Central memory CD8-positive, alpha-beta T cell (primary cell): Measurements from ENCODE around the gene TCERG1.

Experiments
- ATAC-seq: fragments of 150-1000 bp; cut with Tn5 transposase; replicated peaks from 2 replicates; pipeline ENCODE4 v1.10.0; 2022; ENCODE audit warnings: mild to moderate bottlenecking, moderate FRiP score, moderate number of reproducible peaks; ENCODE audit not compliant: poor library complexity, severe bottlenecking; ENCODE audit errors: extremely low read depth
- DNase-seq, 2 donors: peaks; one replicate each; pipeline ENCODE4 v3.0.0; 2021; ENCODE audit warnings: low spot score in 2 of 2
- H3K27ac Mint-ChIP-seq: one replicate; pipeline ENCODE4 v1.8.0; 2022; ENCODE audit warnings: low read depth, mild to moderate bottlenecking, moderate library complexity, mixed read lengths
- H3K27me3 Mint-ChIP-seq: one replicate; pipeline ENCODE4 v1.8.0; 2022; ENCODE audit warnings: mixed read lengths
- H3K36me3 Mint-ChIP-seq: one replicate; pipeline ENCODE4 v1.8.0; 2022; ENCODE audit warnings: mild to moderate bottlenecking, moderate library complexity, mixed read lengths; ENCODE audit not compliant: insufficient read depth
- H3K4me1 Mint-ChIP-seq: one replicate; pipeline ENCODE4 v1.8.0; 2022; ENCODE audit warnings: mixed read lengths
- H3K4me3 Mint-ChIP-seq: one replicate; pipeline ENCODE4 v1.8.0; 2022; ENCODE audit warnings: mild to moderate bottlenecking, moderate library complexity, mixed read lengths
- H3K9me3 Mint-ChIP-seq: one replicate; pipeline ENCODE4 v1.8.0; 2022; ENCODE audit warnings: mixed read lengths

The TCERG1 gene

GRCh38 chr5:146513462-146513861 lies 66.3 kb downstream of the TCERG1 start:
- DNase-seq, result no peak
- H3K4me1 Mint-ChIP-seq, result no peaks in the 10 kb centered on the region
- no peak overlapping the region for H3K4me3 Mint-ChIP-seq
- ATAC-seq, result no peak
- no peaks in the 10 kb centered on the region for H3K27me3 Mint-ChIP-seq
- peaks cover 32% of the 10 kb centered on the region for H3K36me3 Mint-ChIP-seq
- no peaks in the 10 kb centered on the region for H3K9me3 Mint-ChIP-seq
- no peak overlapping the region for H3K27ac Mint-ChIP-seq

- Mint-ChIP-seq H3K4me3 (no peak overlapping the region), H3K4me1 (peaks cover 2% of the 10 kb centered on the region), H3K9me3 (no peaks in the 10 kb centered on the region), H3K36me3 (peaks cover 23% of the 10 kb centered on the region), H3K27ac (no peak overlapping the region), H3K27me3 (no peaks in the 10 kb centered on the region)
- DNase-seq, result no peak
- ATAC-seq, result no peak
Measured at GRCh38 chr5:146514575-146514974, 67.4 kb downstream of the TCERG1 start.

GRCh38 chr5:146515473-146516150 lies 68.5 kb downstream of the TCERG1 start:
- Mint-ChIP-seq H3K4me3 (no peak overlapping the region), H3K4me1 (peaks cover 4% of the 10 kb centered on the region), H3K27ac (no peak overlapping the region), H3K36me3 (peaks cover 15% of the 10 kb centered on the region), H3K27me3 (no peaks in the 10 kb centered on the region), H3K9me3 (no peaks in the 10 kb centered on the region)
- DNase-seq, result no peak
- ATAC-seq, result no peak

- DNase-seq, result no peak
- no peak within 1 kb of the TSS for H3K4me3 Mint-ChIP-seq
- no peak for ATAC-seq
- H3K4me1 Mint-ChIP-seq, result peaks cover 4% of the 10 kb centered on the region
- H3K27me3 Mint-ChIP-seq, result peaks cover 1% of the 10 kb centered on the region
- peaks cover 10% of the 10 kb centered on the region for H3K36me3 Mint-ChIP-seq
- no peaks in the 10 kb centered on the region for H3K9me3 Mint-ChIP-seq
- H3K27ac Mint-ChIP-seq, result no peak within 1 kb of the TSS
Measured at GRCh38 chr5:146516151-146516475, 69.0 kb downstream of the TCERG1 start, which contains the start of gene GPR151. GPR151 (minus strand) TSS chr5:146516190; CDS start chr5:146516113, 77 bp downstream.

GRCh38 chr5:146519554-146519953 lies 72.4 kb downstream of the TCERG1 start:
- no peak overlapping the region for H3K27ac Mint-ChIP-seq
- DNase-seq (no peak), ATAC-seq (no peak)
- H3K9me3 Mint-ChIP-seq, result no peaks in the 10 kb centered on the region
- H3K36me3 Mint-ChIP-seq, result no peaks in the 10 kb centered on the region
- H3K27me3 Mint-ChIP-seq, result peaks cover 25% of the 10 kb centered on the region
- peaks cover 4% of the 10 kb centered on the region for H3K4me1 Mint-ChIP-seq
- no peak overlapping the region for H3K4me3 Mint-ChIP-seq

- peaks cover 4% of the 10 kb centered on the region for H3K4me1 Mint-ChIP-seq
- H3K27ac Mint-ChIP-seq, result no peak overlapping the region
- no peak for DNase-seq
- no peaks in the 10 kb centered on the region for H3K9me3 Mint-ChIP-seq
- H3K27me3 Mint-ChIP-seq, result peaks cover 25% of the 10 kb centered on the region
- H3K36me3 Mint-ChIP-seq, result no peaks in the 10 kb centered on the region
- ATAC-seq, result no peak
- H3K4me3 Mint-ChIP-seq, result no peak overlapping the region
Measured at GRCh38 chr5:146520731-146521130, 73.6 kb downstream of the TCERG1 start.

GRCh38 chr5:146521403-146522106 lies 74.4 kb downstream of the TCERG1 start:
- Mint-ChIP-seq H3K36me3 (no peaks in the 10 kb centered on the region), H3K4me3 (no peak overlapping the region), H3K27ac (no peak overlapping the region), H3K27me3 (peaks cover 25% of the 10 kb centered on the region), H3K9me3 (no peaks in the 10 kb centered on the region), H3K4me1 (peaks cover 4% of the 10 kb centered on the region)
- ATAC-seq (no peak), DNase-seq (no peak)

- H3K9me3 Mint-ChIP-seq, result no peaks in the 10 kb centered on the region
- no peaks in the 10 kb centered on the region for H3K36me3 Mint-ChIP-seq
- H3K4me1 Mint-ChIP-seq, result peaks cover 4% of the 10 kb centered on the region
- DNase-seq (no peak), ATAC-seq (no peak)
- H3K4me3 Mint-ChIP-seq, result no peak overlapping the region
- H3K27me3 Mint-ChIP-seq, result peaks cover 34% of the 10 kb centered on the region
- H3K27ac Mint-ChIP-seq, result no peak overlapping the region
Measured at GRCh38 chr5:146523698-146524097, 76.6 kb downstream of the TCERG1 start.

GRCh38 chr5:146527785-146528184 lies 80.7 kb downstream of the TCERG1 start:
- H3K4me1 Mint-ChIP-seq, result no peaks in the 10 kb centered on the region
- H3K27me3 Mint-ChIP-seq, result peaks cover 16% of the 10 kb centered on the region
- H3K36me3 Mint-ChIP-seq, result no peaks in the 10 kb centered on the region
- no peak overlapping the region for H3K4me3 Mint-ChIP-seq
- H3K27ac Mint-ChIP-seq, result no peak overlapping the region
- DNase-seq (no peak), ATAC-seq (no peak)
- H3K9me3 Mint-ChIP-seq, result no peaks in the 10 kb centered on the region

GRCh38 chr5:146528236-146528635 lies 81.1 kb downstream of the TCERG1 start:
- H3K4me3 Mint-ChIP-seq, result no peak overlapping the region
- H3K9me3 Mint-ChIP-seq, result no peaks in the 10 kb centered on the region
- no peak for DNase-seq
- no peak for ATAC-seq
- no peak overlapping the region for H3K27ac Mint-ChIP-seq
- H3K36me3 Mint-ChIP-seq, result no peaks in the 10 kb centered on the region
- peaks cover 12% of the 10 kb centered on the region for H3K27me3 Mint-ChIP-seq
- peaks cover 2% of the 10 kb centered on the region for H3K4me1 Mint-ChIP-seq

- peaks cover 6% of the 10 kb centered on the region for H3K4me1 Mint-ChIP-seq
- no peaks in the 10 kb centered on the region for H3K36me3 Mint-ChIP-seq
- H3K4me3 Mint-ChIP-seq, result no peak overlapping the region
- DNase-seq (no peak), ATAC-seq (no peak)
- H3K9me3 Mint-ChIP-seq, result no peaks in the 10 kb centered on the region
- H3K27ac Mint-ChIP-seq, result no peak overlapping the region
- peaks cover 10% of the 10 kb centered on the region for H3K27me3 Mint-ChIP-seq
Measured at GRCh38 chr5:146529984-146530383, 82.9 kb downstream of the TCERG1 start.

- Mint-ChIP-seq H3K27me3 (peaks cover 4% of the 10 kb centered on the region), H3K27ac (no peak overlapping the region), H3K4me1 (peaks cover 6% of the 10 kb centered on the region), H3K4me3 (no peak overlapping the region), H3K9me3 (no peaks in the 10 kb centered on the region), H3K36me3 (no peaks in the 10 kb centered on the region)
- ATAC-seq (peak; percentile 90), DNase-seq (peak; percentile 57 to 58)
Measured at GRCh38 chr5:146533260-146533857, 86.2 kb downstream of the TCERG1 start.

GRCh38 chr5:146533882-146534281 lies 86.7 kb downstream of the TCERG1 start:
- Mint-ChIP-seq H3K27ac (no peak overlapping the region), H3K36me3 (no peaks in the 10 kb centered on the region), H3K4me3 (no peak overlapping the region), H3K27me3 (no peaks in the 10 kb centered on the region), H3K9me3 (no peaks in the 10 kb centered on the region), H3K4me1 (peaks cover 6% of the 10 kb centered on the region)
- DNase-seq, result no peak
- no peak for ATAC-seq
